ENCODE results near the gene TENT4B. TPM values are rescaled to one million over a fixed set of nuclear protein-coding genes. Genes with fewer than 3 reads are reported as not detected.

Gene TENT4B
- total RNA-seq, 1 donor from 2014 or later = 11.3 TPM

DNA sequence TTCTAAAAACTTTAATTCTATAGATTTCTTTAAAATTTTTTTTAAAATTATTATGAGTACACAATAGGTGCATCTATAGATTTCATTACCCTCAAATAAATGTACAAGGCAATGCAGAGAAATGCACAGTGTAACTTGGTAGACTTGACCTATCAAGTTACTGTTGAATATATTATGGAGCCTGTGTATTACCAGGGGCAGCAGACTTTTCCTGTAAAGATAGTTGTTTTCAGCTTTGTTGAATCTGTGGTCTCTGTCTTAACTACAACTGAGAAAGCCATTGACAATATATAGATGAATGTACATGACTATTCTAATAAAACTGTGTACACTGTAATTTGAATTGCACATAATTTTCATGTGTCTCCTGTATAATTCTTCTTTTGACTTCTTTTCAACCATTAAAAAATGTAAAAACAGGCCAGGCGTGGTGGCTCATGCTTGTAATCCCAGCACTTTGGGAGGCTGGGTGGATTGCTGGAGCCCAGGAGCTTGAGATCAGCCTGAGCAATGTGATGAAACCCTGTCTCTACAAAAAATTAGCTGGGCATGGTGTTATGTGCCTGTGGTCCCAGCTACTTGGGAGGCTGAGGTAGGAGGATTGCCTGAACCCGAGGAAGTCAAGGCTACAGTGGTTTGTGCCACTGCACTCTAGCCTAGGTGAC, 39.4 kb downstream of the TENT4B start:
- no peak for DNase-seq (ENCODE audit: low spot score)

DNA sequence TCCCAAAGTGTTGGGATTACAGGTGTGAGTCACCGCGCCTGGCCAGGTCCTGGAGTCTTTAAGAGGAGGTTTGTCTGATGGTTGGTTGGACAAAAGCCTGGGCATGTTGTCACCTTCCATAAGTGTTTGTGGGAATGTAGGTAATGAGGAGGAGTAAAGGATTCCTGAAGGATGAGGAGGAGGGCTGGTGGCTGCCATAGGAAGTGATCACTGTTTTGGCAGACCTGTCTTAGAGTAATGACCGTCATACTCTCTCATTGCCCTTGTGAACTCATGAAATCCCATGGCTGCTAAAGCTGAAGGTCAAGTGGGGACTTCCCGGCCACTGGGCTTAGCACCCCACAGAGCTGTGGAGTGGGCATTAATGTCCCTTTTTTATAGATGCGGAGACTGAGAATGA, 40.5 kb downstream of the TENT4B start:
- DNase-seq (ENCODE audit: low spot score) = no peak

DNA sequence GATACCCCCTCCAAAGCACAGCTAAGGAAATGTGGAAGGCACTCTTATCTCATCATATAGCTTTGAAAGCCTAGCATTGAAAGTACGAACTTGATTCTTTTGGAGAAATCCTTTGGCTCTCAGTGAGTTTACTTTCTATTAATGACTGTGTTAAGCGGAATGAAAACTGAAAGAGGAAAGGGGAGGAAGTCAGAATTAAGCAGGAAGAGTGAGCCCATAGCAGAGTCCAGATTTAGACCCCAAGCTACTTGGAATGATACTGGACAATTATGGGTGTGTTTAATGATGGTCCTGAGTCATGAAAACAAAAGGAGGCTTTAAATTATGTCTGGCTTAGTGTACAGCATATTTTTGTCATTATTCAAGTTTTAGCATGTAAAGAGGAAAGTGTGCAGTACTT, 42.2 kb downstream of the TENT4B start:
- DNase-seq (ENCODE audit: low spot score) = no peak

DNA sequence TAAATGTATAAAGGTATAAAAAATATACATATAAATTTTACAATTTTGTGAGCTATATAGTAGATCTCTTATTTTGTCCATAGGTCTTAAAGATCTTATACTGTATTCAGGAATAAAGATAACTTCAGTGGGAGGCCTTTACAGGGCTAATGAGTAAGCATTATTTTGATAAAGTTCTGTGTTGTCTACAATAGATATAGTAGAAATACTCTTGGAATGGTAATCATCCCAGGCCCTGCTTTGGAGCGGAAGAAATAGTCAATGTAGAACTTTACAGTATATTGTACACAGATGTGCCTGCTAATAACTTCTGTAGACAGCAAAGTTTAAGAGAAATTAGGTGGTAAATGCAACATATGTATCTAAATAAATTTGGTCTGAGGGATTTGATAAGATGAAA, 42.6 kb downstream of the TENT4B start:
- DNase-seq (ENCODE audit: low spot score) = no peak

DNA sequence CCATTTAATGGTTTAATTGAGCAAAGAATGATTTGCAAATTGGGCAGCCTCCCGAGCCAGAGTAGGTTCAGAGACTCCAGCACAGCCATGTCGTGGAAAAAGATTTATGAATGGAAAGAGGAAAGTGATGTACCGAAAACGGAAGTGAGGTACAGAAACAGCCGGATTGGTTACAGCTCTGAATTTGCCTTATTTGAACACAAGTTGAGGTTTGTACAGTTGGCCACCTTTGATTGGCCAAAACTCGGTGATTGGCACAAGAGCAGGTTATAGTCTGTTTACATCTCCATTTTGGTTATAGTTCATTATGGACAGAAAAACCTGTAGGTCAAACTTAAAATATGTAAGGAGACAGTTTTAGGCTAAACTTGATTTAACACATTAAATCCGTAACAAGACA, 44.5 kb downstream of the TENT4B start:
- no peak for DNase-seq (ENCODE audit: low spot score)

DNA sequence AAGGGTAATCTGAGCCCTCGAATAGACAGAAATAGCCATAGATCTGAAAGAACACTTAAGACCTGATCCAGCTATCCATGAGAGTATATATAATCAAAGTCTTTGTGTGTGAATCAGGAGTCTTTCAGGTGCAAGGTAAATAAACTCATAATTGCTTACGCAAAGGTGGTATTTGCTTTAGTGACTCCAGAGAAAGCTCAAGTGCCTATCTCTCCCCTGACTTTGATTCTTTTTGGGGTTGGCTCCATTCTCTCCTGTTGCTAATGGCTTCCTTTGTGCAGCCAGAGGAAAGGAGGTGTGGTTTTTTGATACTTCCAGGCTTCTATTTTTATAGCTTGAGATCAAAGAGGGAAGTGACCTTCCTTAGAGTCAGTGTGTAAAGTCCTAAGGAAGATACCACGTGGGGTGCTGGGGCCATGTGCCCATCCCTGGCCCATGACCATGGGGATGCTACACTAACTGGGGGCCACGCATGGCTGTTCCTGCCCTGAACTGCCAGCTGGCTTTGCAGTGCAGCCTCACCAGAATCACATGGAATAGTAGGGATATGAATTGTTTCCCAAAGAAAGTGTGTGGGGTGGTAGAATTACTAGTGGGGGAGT, 45.8 kb downstream of the TENT4B start:
- no peak for DNase-seq (ENCODE audit: low spot score)

DNA sequence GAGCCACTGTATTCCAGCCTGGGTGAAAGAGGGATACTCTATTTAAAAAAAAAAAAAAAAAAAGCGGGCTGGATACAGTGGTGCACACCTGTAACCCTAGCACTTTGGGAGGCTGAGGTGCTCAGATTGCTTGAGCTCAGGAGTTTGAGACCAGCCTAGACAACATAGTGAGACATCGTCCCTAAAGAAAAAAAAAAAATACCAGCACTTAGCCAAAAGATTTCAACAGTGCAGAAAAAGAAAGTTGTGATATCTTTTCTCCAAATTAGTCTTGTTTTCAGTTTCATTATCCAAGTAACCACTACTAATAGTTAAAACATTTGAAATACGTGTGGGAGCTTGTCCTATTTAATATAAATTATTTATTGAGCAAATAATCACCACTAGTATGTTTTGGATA, 48.7 kb downstream of the TENT4B start:
- DNase-seq (ENCODE audit: low spot score) = no peak

DNA sequence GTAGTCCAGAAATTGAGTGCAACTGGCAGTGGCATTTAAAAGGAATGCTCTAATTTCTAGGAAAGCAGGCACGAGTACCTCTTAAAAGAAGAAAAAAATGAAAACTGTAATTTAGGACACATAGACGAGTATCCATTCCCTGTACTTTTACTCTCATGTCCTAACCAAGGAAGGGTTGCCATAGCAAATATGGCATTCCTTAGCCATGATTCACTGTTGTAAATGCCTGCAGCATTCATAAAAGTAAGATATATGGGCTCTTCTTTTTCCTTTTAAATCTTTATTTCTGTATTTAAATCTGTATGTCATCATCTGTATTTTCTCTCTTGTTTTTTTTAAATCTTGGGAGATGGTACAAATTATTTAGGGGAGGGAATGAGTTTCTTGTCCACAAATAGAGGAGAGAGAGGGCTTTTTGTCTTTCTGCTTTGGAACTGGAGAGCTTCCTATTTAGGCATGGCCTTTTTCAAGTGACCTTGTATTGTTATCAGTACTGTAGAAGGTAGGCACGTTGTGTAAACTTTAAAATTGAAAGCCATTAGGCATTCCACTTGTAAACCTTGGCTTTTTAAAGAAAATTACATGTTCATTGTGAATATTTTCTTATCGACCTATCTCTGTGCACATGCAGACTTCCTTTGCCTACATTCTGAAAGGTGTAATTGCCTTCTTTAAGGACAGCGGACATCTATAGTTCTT, 50.0 kb downstream of the TENT4B start:
- no peak for DNase-seq (ENCODE audit: low spot score)

DNA sequence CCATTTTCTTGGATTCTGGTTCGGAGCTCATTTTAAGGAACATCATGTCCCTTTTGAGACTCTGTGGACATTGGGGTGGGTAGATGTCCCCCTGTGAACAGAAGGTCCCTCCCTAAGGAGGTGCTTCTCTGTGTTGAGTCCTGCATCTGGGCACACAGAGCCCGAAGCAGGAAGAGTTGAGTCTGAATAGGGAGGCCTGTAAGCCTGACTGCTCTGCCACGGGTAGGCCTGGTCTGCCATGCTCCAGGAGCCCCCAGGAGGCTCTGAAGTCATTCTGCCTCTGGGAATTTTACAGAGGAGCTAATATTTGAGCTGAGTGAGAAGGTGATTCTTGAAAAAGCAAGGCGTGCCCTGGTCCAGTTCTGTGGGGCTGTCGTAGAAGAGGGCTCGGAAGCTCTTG, 50.6 kb downstream of the TENT4B start:
- no peak for DNase-seq (ENCODE audit: low spot score)

DNA sequence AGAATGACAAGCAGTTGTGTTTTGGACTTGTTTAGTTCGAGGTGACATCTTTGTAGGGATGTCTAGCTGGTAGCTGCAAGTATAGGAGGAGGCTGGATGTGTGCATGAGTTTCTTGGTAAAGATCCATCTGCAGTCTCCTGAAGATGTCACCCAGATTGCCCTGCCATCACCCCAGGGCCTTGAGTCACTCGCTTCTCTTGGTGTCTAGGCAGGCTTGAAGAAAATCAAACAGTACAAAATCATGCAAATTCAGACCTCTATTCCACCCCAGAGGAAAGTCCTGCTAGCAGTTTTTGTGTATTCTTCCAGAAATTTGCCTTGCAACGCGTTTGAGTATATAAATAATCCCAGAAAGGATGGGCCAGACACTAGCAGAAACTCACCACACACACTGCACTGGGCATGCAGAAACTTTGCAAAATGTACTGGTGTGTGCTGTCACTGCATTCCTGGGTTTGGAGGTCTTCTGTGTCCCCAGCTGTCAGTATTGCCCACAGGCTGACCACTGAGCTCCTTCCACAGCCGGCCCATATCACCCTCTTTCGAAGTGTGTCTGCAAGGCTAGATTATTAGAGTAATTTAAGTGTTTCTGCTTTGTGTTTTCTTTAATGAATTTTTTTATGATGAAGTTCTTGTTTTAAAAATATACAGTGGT, 51.5 kb downstream of the TENT4B start:
- DNase-seq (ENCODE audit: low spot score) = no peak

DNA sequence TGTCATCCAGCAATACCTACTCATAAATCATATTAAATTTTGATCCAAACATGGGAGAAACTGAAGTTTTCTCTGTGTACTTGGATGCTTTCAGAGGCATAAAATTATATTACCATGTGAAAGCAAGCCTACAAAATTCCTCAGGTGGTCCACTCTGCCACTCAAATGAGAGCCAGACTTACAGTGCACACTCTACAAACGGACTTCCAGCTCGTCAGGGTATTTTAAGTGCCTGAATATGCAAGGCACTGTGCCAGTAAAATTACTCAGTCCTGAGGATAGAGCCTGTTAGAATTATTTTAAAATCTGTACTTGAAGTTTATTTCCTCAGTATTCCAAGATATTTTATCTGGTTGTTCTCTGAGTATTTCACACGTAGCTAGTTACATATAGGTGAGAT, 54.5 kb downstream of the TENT4B start:
- no peak for DNase-seq (ENCODE audit: low spot score)

DNA sequence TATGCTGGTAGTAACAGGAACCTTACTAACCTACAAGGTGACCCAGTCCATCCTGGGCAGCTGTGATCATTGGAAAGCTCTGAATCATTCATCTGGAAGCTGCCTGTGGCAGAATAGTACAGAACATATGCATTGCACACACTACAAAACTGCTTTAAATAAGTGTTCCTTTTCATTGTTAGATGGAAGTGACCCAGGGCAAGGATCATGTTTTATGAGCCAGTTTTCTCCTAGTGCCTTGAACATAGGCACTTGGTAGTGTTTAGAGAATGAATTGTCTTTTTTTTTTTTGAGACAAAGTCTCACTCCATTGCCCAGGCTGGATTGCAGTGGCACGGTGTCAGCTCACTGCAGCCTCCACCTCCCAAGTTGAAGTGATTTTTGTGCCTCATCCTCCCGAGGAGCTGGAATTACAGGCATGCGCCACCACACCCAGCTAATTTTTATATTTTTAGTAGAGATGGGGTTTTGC, 55.4 kb downstream of the TENT4B start:
- DNase-seq (ENCODE audit: low spot score) = no peak

DNA sequence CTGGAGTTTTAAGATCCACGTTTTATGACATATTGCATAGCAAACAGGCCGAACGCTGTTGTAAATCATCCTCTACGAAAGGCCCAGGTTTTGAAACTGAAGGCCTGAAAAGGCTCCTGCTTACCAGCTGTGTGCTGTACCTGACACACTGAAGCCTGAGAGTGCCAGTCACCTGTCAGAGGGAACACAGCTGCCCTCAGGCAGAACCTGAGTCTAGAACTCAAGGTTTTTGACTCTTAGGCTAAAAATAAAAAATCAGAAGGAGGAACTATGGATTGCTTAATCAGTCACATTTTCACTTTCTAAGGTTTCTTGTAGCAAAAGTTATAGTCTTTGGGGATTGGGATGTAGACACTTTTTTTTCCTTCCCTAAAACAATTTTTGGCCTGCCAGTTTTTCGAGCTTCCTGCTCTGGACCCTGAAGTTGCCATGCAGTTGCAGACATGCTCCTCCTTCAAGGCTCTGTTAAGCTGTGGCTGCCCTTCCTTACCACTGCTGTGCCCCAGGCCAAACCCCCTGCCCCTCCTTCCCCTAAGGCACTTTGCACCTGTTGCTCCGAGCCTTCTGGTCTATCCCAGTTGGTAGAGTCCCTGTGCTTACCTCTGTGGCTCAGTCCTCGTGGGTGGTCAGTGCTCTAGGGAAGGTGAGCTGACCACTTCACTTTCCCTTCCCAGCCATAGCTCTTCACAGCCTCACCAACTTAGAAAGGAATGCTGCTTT, 56.6 kb downstream of the TENT4B start:
- DNase-seq (ENCODE audit: low spot score) = no peak

DNA sequence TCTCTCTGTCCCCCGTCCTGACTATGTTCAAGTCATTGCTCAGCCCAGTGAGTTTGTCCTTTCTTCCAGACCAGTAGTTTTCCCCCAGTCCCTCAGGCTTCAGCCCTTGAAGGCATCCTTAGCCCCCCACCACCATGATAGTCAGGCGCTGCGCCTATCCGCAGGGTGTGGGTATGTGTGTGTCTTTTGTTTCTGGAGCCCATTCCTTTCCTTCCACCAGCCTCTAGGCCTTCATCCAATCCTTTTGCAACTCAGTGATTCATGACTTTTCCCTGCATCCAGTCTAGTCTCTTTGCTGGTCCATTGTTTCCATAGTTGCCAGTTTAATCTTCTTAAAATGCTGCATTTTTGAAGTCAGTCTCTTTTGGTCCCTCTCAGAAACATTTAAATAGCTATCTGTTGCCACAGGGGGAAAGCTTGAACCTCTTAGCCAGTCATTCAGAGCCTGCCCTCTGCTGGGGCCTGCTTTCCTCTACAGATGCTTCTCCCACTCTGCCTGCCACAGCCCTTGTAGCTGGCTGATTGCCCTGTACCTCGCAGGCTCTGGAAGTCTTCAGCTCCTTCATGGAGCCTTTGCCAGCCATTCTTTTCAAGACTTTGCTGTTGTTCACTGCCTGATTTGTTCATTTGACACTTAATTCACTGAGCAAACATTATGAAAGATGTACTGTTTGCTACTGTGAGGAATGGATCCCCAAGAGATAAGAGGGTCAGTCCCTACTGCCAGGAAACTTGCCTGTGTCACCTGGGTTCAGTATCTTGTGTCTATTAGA, 57.3 kb downstream of the TENT4B start:
- no peak for DNase-seq (ENCODE audit: low spot score)

DNA sequence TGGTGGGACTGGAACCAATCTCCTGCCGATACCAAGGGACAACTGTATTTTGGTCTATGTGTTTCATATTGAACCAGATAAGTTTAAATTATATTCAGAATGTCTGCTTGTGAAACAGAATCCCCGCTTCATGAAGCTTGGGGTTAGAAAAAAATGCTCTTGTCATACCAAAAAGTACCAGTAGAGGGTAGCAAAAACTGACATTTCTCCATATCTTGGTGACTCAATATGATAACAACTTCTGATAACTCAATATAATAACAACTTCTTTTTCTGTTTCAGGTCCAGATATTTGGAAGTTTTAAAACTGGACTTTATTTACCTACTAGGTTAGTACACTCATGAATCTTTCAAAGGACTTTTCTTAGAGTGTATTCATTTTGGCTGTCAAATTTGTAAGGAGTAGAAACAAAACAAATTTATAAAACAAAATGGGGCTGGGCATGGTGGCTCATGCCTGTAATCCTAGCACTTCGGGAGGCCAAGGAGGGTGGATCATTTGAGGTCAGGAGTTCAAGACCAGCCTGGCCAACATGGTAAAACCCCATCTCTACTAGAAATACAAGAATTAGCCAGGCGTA, 60.9 kb downstream of the TENT4B start:
- no peak for DNase-seq (ENCODE audit: low spot score)

DNA sequence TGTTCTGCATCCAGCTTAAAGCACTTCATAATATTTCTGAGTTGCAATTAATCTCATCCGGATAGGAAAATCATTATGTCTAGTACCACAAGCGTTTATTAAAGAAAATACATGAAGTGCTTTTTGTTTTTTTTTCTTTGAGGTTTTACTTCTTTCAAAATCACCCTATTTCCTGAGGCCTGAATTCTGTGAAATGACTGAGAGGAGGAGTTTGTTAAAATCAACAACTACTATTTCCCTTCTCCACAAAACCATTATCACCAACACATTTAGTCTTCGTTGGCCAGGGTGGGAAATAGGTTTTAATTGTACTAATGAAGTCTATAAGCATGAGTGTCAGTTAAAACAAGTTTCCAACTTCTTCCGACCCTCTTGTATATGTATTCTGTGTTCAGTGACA, 62.6 kb downstream of the TENT4B start:
- DNase-seq (ENCODE audit: low spot score) = no peak

DNA sequence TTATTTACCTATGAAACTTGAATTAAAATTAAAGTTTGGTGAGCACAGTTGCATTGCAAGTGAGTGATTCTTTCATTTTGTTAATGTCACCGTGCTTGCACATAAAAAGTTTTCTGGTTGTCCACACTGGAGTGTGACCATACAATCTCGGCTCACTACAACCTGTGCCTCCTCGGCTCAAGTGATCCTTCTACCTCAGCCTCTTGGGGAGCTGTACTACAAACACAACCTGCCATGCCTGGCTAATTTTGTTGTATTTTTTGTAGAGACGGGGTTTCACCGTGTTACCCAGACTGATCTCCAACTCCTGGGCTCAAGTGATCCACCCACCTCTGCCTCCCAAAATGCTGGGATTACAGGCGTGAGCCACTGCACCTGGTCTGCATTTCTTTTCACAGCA, 63.1 kb downstream of the TENT4B start:
- no peak for DNase-seq (ENCODE audit: low spot score)

DNA sequence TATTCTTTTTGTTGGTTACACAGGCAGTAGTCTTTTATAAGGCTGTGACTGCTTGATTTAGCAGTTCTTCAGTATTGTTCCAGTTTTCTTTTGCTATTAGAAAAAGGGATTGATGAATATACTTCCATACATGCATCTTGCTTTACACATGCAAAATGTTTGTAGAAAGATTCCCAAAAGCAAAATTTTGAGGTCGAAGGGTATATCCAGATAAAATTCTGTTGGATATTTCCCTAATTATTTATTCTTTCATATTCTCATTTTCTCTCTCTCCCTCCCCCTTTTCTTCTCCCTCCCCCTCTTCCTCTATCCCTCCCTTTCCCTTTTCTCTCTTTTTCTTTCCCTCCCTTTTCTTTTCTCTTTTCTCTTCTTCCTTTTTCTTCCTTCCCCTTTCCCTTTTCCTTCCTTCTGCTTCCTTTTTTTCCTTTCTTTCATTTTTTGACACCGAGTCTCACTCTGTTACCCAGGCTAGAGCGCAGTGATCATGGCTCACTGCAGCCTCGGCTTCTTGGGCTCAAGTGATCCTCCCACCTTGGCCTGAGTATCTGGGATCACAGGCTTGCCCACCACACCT, 66.4 kb downstream of the TENT4B start:
- DNase-seq (ENCODE audit: low spot score) = no peak

DNA sequence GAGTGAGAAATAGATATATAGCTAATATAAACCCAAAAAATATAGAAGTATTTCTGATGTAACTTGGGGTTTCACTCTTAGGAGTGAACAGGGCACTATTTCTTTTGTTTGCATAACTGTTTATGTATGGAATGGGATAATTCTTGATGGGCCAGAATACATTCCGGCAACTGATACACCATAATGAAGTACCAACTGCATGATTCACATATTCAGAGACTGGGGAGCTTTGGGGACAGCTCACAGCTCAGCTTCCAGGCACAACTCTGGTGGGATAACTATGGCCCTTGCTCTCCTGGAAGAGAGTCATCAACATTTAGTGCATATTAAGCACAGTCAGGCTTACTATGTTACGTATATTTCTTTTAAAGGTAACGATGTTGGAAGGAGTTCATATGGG, 71.2 kb downstream of the TENT4B start:
- no peak for DNase-seq (ENCODE audit: low spot score)

DNA sequence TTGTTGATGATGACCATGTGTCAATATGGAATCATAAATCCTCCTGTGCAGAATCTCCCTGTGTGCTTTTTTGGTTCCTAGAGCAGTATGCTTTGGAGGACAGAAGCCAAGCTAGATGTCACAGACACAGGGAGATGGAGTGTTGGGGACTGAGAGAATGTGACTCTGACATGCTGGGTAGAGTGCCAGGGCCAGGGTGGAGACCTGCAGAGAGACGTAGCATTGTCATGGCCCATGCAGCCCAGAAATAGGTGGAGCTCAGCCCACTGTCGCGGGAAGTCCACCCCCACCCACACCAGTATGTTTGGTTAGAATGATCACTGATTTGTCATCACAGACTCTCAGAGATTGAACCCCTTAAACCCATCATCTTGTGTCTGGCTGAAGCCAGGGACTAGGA, 74.0 kb downstream of the TENT4B start:
- no peak for DNase-seq (ENCODE audit: low spot score)
